Urothelium cell line (cell line): ENCODE results near the gene LMX1A.
A peak's percentile ranks its signal among the peaks of the same experiment; 100 is the strongest.

ENCODE experiments used
- DNase-seq: peaks from one replicate; pipeline ENCODE4 v3.0.0; 2011; ENCODE audit warnings: low spot score, mixed read lengths
- FAIRE-seq: peaks from 2 replicates; lab custom pipeline; 2011; peaks lifted over from hg19 to GRCh38; lab: Jason Lieb, UNC

Gene LMX1A

GRCh38 chr1:165281207-165281901 is 75.2 kb downstream of the LMX1A start:
- DNase-seq (no peak), FAIRE-seq (no peak)

GRCh38 chr1:165279882-165280281 is 76.6 kb downstream of the LMX1A start:
- FAIRE-seq (no peak), DNase-seq (no peak)

GRCh38 chr1:165276314-165276713 is 80.2 kb downstream of the LMX1A start:
- DNase-seq = no peak
- no peak for FAIRE-seq

GRCh38 chr1:165265196-165265838 is 91.2 kb downstream of the LMX1A start:
- FAIRE-seq = no peak
- DNase-seq = no peak

- DNase-seq (no peak), FAIRE-seq (no peak)
Measured at GRCh38 chr1:165259706-165260428, 96.6 kb downstream of the LMX1A start.

GRCh38 chr1:165259236-165259635 is 97.3 kb downstream of the LMX1A start:
- DNase-seq (no peak), FAIRE-seq (no peak)

- DNase-seq = peak; percentile 65
Measured at GRCh38 chr1:165257969-165258459, 98.5 kb downstream of the LMX1A start.

GRCh38 chr1:165254896-165255625 is 101.5 kb downstream of the LMX1A start:
- FAIRE-seq (no peak), DNase-seq (no peak)

More at GRCh38 chr1:165257969-165258459, 98.5 kb downstream of the LMX1A start:
- peak; percentile 20 for FAIRE-seq

- FAIRE-seq (no peak), DNase-seq (no peak)
Measured at GRCh38 chr1:165254376-165254775, 102.1 kb downstream of the LMX1A start.

- DNase-seq = no peak
- no peak for FAIRE-seq
Measured at GRCh38 chr1:165253818-165254254, 102.7 kb downstream of the LMX1A start.

GRCh38 chr1:165248969-165249571 is 107.4 kb downstream of the LMX1A start:
- FAIRE-seq (no peak), DNase-seq (no peak)

- FAIRE-seq = no peak
- DNase-seq = no peak
Measured at GRCh38 chr1:165241952-165242351, 114.6 kb downstream of the LMX1A start.

GRCh38 chr1:165241321-165241720 is 115.2 kb downstream of the LMX1A start:
- FAIRE-seq (no peak), DNase-seq (no peak)

- DNase-seq (no peak), FAIRE-seq (no peak)
Measured at GRCh38 chr1:165240492-165240891, 116.0 kb downstream of the LMX1A start.

- DNase-seq (no peak), FAIRE-seq (no peak)
Measured at GRCh38 chr1:165239873-165240272, 116.6 kb downstream of the LMX1A start.

- no peak for FAIRE-seq
- DNase-seq = peak; percentile 24
Measured at GRCh38 chr1:165235777-165236291, 120.7 kb downstream of the LMX1A start.

GRCh38 chr1:165235155-165235776 is 121.2 kb downstream of the LMX1A start:
- no peak for FAIRE-seq
- DNase-seq = peak; percentile 21

- FAIRE-seq = no peak
- no peak for DNase-seq
Measured at GRCh38 chr1:165234149-165234548, 122.4 kb downstream of the LMX1A start.

- FAIRE-seq (no peak), DNase-seq (peak; percentile 10)
Measured at GRCh38 chr1:165228676-165229075, 127.8 kb downstream of the LMX1A start.

- FAIRE-seq (no peak), DNase-seq (no peak)
Measured at GRCh38 chr1:165228111-165228655, 128.3 kb downstream of the LMX1A start.
